Measurements from ENCODE around the gene TMEM167B. TPM values are rescaled to one million over a fixed set of nuclear protein-coding genes. Genes with fewer than 3 reads are reported as not detected.

The TMEM167B gene
- total RNA-seq, 1 experiment from 2014 or later: 23.6 TPM

DNA sequence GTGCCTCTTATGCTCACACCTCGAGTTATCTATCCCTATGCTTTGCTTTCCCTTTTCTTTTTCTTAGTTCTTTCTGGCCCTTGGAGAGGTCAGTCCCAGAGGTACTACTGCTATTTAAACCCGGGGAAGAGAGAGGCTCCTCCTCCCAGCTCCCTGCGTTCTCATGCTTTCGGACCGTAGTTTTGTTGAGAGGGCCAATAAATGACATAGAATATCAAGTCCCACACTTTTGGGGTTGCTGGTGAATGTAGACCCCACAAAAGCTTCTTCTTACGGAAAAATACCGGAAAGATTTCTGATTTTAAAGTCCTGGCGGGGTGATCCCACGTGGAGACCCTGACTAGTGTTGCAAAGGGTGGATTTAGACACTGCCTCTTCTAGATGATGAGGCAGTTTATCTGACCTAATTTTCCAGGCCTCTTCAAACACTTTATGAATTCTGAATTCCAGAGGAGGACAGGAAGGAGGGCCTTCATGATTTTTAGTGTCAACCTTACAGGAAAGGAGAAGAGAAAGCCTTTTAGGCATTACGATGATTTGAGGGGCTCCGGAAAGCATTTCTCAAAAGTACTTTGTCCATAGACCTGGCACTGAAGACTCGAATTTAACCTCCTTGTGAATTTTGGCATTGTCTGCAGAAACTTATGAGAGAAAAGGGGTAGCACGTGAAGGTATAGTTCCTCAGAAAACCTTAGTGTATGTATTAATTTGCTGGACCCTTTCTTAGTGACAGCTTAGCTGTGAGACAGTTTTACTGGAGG is 694 bp downstream of the TMEM167B start:
- no peaks in the 10 kb centered on the region for H3K9me3 ChIP-seq (ENCODE audit: insufficient read depth, low read depth)
- peaks cover 42% of the 10 kb centered on the region for H3F3A ChIP-seq (ENCODE audit: insufficient read depth, low read depth)
- no peaks in the 10 kb centered on the region for H3K27me3 ChIP-seq (ENCODE audit: insufficient read depth, low read depth)
- H2AFZ ChIP-seq: peak overlapping the region; percentile 90
- no peaks in the 10 kb centered on the region; the same call in 1 of the 2 replicates for H4K20me1 ChIP-seq (ENCODE audit: insufficient read depth)
- peak overlapping the region; percentile 88 for H3K4me2 ChIP-seq
- peaks cover 7% of the 10 kb centered on the region; the same call in 1 of the 2 replicates for H3K36me3 ChIP-seq (ENCODE audit: low read depth)
- peaks cover 33% of the 10 kb centered on the region for H3K4me1 ChIP-seq (replicated peaks; ENCODE audit: insufficient read depth)
- intact Hi-C loops (cut with micrococcal nuclease; ENCODE audit: unreplicated experiment): loop anchor here (1.0 kb wide), 1 partner anchor 9 kb away; no protein-coding TSS in a partner anchor
- peak in 1 of 2 experiments; percentile 56 for DNase-seq
- TSS peak; percentile 63 for BruUV-seq (replicated peaks)
- H3K79me2 ChIP-seq (ENCODE audit: low read depth): peaks cover 45% of the 10 kb centered on the region
- no peaks in the 10 kb centered on the region for H3K9me2 ChIP-seq (ENCODE audit: insufficient read depth)
- H3K4me3 ChIP-seq: peak overlapping the region; percentile 74
- TF ChIP-seq EZH2 (IDR thresholded peaks at IDR 0.05; ENCODE audit: low read depth): no peak
- TF ChIP-seq, protein P1, sequence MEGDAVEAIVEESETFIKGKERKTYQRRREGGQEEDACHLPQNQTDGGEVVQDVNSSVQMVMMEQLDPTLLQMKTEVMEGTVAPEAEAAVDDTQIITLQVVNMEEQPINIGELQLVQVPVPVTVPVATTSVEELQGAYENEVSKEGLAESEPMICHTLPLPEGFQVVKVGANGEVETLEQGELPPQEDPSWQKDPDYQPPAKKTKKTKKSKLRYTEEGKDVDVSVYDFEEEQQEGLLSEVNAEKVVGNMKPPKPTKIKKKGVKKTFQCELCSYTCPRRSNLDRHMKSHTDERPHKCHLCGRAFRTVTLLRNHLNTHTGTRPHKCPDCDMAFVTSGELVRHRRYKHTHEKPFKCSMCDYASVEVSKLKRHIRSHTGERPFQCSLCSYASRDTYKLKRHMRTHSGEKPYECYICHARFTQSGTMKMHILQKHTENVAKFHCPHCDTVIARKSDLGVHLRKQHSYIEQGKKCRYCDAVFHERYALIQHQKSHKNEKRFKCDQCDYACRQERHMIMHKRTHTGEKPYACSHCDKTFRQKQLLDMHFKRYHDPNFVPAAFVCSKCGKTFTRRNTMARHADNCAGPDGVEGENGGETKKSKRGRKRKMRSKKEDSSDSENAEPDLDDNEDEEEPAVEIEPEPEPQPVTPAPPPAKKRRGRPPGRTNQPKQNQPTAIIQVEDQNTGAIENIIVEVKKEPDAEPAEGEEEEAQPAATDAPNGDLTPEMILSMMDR (conservative IDR thresholded peaks at IDR 0.05): no peak
- POLR2A ChIA-PET (ENCODE audit: unreplicated experiment): interaction anchor here (0.7 to 1.8 kb wide), 4 partner anchors 9 to 71 kb away, joined by 4 to 9 read pairs (median 7); partner anchors contain the start of gene TAF13
- H3K27ac ChIP-seq: peak overlapping the region; percentile 78
- CTCF ChIA-PET: interaction anchor here (0.5 to 2.5 kb wide), 2 partner anchors 9 to 50 kb away, joined by 5 to 11 read pairs; partner anchors contain the start of gene WDR47

DNA sequence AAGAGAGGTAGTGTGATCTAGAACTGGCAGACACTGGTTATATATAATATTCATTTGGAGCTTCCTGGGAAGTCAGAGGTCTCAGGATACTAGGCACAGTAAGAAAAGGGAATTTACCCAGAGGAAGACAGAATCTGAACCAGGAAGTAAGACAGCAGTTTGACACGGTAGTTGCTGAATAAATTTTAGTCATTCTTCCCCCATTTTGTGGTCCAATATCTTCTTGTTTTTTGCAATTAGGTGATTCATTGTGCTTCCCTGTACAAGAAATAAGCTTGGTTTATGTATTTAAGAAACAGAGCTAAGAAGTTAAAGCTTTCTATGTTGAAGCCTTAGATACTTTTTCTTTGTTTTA is 1.3 kb downstream of the TMEM167B start:
- no peaks in the 10 kb centered on the region for H3K27me3 ChIP-seq (ENCODE audit: insufficient read depth, low read depth)
- peak overlapping the region; percentile 88 for H3K4me2 ChIP-seq
- intact Hi-C loops (cut with micrococcal nuclease; ENCODE audit: unreplicated experiment): loop anchor here (1.0 kb wide), 1 partner anchor 8 kb away; no protein-coding TSS in a partner anchor
- peak in 1 of 2 experiments; percentile 43 for DNase-seq
- TF ChIP-seq EZH2 (IDR thresholded peaks at IDR 0.05; ENCODE audit: low read depth): no peak
- TF ChIP-seq, protein P1 (conservative IDR thresholded peaks at IDR 0.05): no peak
- H3K27ac ChIP-seq: peak overlapping the region; percentile 78
- no peaks in the 10 kb centered on the region; the same call in 1 of the 2 replicates for H4K20me1 ChIP-seq (ENCODE audit: insufficient read depth)
- H3K9me2 ChIP-seq (ENCODE audit: insufficient read depth): no peaks in the 10 kb centered on the region
- H3K36me3 ChIP-seq (ENCODE audit: low read depth): peaks cover 7% of the 10 kb centered on the region; the same call in 1 of the 2 replicates
- H3K4me1 ChIP-seq (replicated peaks; ENCODE audit: insufficient read depth): peaks cover 38% of the 10 kb centered on the region
- H3K79me2 ChIP-seq (ENCODE audit: low read depth): peaks cover 45% of the 10 kb centered on the region
- ChIA-PET CTCF (interaction anchor here (0.5 to 2.5 kb wide), 3 partner anchors 8 to 402 kb away, joined by 5 to 11 read pairs (median 5); partner anchors contain the start of genes CYB561D1 and WDR47), POLR2A (ENCODE audit: unreplicated experiment) (interaction anchor here (0.8 kb wide), 1 partner anchor 16 kb away, joined by 4 read pairs; the partner anchor contains the start of gene TAF13)
- peak overlapping the region; percentile 90 for H2AFZ ChIP-seq
- no peaks in the 10 kb centered on the region for H3K9me3 ChIP-seq (ENCODE audit: insufficient read depth, low read depth)
- peaks cover 47% of the 10 kb centered on the region for H3F3A ChIP-seq (ENCODE audit: insufficient read depth, low read depth)
- no TSS peak for BruUV-seq (replicated peaks)
- H3K4me3 ChIP-seq: peak overlapping the region; percentile 74

DNA sequence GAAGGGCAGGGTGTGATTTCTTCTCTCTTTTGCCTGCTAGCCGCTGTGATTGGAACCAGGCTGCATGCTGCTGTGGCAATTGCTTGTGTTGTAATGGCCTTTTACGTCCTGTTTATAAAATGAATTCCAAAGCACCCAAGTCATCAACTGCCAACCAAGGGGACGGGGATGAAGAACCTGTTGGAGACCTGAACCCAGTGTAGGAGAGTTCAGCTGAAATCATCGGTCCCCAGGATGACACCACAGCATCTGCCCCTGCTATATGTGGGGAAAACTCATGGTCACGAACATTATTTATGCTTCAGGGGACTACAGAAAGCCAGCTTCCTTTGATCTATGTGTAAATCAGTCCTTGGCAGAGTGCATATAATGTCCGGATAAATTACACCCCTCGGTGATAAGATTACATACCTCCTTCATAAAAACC is 3.8 kb downstream of the TMEM167B start:
- TF ChIP-seq, protein P1 (conservative IDR thresholded peaks at IDR 0.05): no peak
- TF ChIP-seq EZH2 (IDR thresholded peaks at IDR 0.05; ENCODE audit: low read depth): no peak
- Histone ChIP-seq H2AFZ (no peak overlapping the region), H3K27ac (no peak overlapping the region)

More for the DNA sequence above, 3.8 kb downstream of the TMEM167B start:
- no TSS peak for BruUV-seq (replicated peaks)
- POLR2A ChIA-PET (ENCODE audit: unreplicated experiment): no interaction called here
- Histone ChIP-seq H4K20me1 (ENCODE audit: insufficient read depth) (no peaks in the 10 kb centered on the region; the same call in 1 of the 2 replicates), H3F3A (ENCODE audit: insufficient read depth, low read depth) (peaks cover 34% of the 10 kb centered on the region), H3K9me3 (ENCODE audit: insufficient read depth, low read depth) (no peaks in the 10 kb centered on the region), H3K4me3 (no peak overlapping the region), H3K4me1 (replicated peaks; ENCODE audit: insufficient read depth) (peaks cover 41% of the 10 kb centered on the region), H3K36me3 (ENCODE audit: low read depth) (peaks cover 7% of the 10 kb centered on the region; the same call in 1 of the 2 replicates), H3K27me3 (ENCODE audit: insufficient read depth, low read depth) (no peaks in the 10 kb centered on the region), H3K79me2 (ENCODE audit: low read depth) (peaks cover 43% of the 10 kb centered on the region), H3K4me2 (no peak overlapping the region), H3K9me2 (ENCODE audit: insufficient read depth) (no peaks in the 10 kb centered on the region)
- intact Hi-C loops (cut with micrococcal nuclease; ENCODE audit: unreplicated experiment): no loop called here
- DNase-seq: peak in 1 of 2 experiments; percentile 35
- CTCF ChIA-PET: no interaction called here

All from PC-9 (cell line).